ENCODE results near the gene SMPX. TPM values are rescaled to one million over a fixed set of nuclear protein-coding genes. Genes with fewer than 3 reads are reported as not detected.

SMPX gene
- total and polyA plus RNA-seq, 2 experiments from 2014 or later: not detected

DNA sequence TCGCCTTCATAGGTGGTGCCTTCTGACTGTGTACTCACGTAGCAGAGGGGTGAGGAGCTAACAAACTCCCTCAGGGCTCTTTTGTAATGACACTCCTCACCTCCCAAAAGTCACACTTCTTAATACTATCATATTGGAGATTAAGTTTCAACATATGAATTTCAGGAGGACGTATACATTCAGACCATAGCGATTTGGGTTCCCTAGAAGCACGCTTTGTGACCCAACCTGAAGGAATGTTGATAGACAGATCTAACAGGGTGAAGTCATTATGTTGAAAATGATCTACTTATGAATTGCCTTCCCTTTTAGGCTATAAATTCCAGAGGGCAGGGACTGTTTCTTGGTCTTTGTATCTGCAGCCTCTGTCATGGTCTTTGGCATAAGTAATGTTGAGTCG is 96.6 kb downstream of the SMPX start:
- TF ChIP-seq JUNB (IDR thresholded peaks at IDR 0.05; ENCODE audit: unreplicated experiment) (no peak), NANOG (IDR thresholded peaks at IDR 0.05; ENCODE audit: borderline replicate concordance) (no peak), STAT1 (IDR thresholded peaks at IDR 0.05; ENCODE audit: unreplicated experiment) (no peak), EZH2phosphoT487 (IDR thresholded peaks at IDR 0.05; ENCODE audit: unreplicated experiment) (no peak), CREB1 (CRISPR knock-in tag; IDR thresholded peaks at IDR 0.05; ENCODE audit: low read depth) (no peak), POLR2AphosphoS5 (IDR thresholded peaks at IDR 0.05; ENCODE audit: low read depth) (no peak), EZH2 (IDR thresholded peaks at IDR 0.05; ENCODE audit: low read depth, unreplicated experiment) (no peak), ZNF114 (CRISPR knock-in tag; IDR thresholded peaks at IDR 0.05) (no peak), ZNF331 (CRISPR knock-in tag; IDR thresholded peaks at IDR 0.05; ENCODE audit: low read depth) (no peak)
- TF ChIP-seq, protein P1, sequence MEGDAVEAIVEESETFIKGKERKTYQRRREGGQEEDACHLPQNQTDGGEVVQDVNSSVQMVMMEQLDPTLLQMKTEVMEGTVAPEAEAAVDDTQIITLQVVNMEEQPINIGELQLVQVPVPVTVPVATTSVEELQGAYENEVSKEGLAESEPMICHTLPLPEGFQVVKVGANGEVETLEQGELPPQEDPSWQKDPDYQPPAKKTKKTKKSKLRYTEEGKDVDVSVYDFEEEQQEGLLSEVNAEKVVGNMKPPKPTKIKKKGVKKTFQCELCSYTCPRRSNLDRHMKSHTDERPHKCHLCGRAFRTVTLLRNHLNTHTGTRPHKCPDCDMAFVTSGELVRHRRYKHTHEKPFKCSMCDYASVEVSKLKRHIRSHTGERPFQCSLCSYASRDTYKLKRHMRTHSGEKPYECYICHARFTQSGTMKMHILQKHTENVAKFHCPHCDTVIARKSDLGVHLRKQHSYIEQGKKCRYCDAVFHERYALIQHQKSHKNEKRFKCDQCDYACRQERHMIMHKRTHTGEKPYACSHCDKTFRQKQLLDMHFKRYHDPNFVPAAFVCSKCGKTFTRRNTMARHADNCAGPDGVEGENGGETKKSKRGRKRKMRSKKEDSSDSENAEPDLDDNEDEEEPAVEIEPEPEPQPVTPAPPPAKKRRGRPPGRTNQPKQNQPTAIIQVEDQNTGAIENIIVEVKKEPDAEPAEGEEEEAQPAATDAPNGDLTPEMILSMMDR (conservative IDR thresholded peaks at IDR 0.05; ENCODE audit: low read depth in 2 of 2): no peak
- TF ChIP-seq, protein P2, sequence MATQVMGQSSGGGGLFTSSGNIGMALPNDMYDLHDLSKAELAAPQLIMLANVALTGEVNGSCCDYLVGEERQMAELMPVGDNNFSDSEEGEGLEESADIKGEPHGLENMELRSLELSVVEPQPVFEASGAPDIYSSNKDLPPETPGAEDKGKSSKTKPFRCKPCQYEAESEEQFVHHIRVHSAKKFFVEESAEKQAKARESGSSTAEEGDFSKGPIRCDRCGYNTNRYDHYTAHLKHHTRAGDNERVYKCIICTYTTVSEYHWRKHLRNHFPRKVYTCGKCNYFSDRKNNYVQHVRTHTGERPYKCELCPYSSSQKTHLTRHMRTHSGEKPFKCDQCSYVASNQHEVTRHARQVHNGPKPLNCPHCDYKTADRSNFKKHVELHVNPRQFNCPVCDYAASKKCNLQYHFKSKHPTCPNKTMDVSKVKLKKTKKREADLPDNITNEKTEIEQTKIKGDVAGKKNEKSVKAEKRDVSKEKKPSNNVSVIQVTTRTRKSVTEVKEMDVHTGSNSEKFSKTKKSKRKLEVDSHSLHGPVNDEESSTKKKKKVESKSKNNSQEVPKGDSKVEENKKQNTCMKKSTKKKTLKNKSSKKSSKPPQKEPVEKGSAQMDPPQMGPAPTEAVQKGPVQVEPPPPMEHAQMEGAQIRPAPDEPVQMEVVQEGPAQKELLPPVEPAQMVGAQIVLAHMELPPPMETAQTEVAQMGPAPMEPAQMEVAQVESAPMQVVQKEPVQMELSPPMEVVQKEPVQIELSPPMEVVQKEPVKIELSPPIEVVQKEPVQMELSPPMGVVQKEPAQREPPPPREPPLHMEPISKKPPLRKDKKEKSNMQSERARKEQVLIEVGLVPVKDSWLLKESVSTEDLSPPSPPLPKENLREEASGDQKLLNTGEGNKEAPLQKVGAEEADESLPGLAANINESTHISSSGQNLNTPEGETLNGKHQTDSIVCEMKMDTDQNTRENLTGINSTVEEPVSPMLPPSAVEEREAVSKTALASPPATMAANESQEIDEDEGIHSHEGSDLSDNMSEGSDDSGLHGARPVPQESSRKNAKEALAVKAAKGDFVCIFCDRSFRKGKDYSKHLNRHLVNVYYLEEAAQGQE (IDR thresholded peaks at IDR 0.05; ENCODE audit: unreplicated experiment): no peak
- TF ChIP-seq, protein P3, sequence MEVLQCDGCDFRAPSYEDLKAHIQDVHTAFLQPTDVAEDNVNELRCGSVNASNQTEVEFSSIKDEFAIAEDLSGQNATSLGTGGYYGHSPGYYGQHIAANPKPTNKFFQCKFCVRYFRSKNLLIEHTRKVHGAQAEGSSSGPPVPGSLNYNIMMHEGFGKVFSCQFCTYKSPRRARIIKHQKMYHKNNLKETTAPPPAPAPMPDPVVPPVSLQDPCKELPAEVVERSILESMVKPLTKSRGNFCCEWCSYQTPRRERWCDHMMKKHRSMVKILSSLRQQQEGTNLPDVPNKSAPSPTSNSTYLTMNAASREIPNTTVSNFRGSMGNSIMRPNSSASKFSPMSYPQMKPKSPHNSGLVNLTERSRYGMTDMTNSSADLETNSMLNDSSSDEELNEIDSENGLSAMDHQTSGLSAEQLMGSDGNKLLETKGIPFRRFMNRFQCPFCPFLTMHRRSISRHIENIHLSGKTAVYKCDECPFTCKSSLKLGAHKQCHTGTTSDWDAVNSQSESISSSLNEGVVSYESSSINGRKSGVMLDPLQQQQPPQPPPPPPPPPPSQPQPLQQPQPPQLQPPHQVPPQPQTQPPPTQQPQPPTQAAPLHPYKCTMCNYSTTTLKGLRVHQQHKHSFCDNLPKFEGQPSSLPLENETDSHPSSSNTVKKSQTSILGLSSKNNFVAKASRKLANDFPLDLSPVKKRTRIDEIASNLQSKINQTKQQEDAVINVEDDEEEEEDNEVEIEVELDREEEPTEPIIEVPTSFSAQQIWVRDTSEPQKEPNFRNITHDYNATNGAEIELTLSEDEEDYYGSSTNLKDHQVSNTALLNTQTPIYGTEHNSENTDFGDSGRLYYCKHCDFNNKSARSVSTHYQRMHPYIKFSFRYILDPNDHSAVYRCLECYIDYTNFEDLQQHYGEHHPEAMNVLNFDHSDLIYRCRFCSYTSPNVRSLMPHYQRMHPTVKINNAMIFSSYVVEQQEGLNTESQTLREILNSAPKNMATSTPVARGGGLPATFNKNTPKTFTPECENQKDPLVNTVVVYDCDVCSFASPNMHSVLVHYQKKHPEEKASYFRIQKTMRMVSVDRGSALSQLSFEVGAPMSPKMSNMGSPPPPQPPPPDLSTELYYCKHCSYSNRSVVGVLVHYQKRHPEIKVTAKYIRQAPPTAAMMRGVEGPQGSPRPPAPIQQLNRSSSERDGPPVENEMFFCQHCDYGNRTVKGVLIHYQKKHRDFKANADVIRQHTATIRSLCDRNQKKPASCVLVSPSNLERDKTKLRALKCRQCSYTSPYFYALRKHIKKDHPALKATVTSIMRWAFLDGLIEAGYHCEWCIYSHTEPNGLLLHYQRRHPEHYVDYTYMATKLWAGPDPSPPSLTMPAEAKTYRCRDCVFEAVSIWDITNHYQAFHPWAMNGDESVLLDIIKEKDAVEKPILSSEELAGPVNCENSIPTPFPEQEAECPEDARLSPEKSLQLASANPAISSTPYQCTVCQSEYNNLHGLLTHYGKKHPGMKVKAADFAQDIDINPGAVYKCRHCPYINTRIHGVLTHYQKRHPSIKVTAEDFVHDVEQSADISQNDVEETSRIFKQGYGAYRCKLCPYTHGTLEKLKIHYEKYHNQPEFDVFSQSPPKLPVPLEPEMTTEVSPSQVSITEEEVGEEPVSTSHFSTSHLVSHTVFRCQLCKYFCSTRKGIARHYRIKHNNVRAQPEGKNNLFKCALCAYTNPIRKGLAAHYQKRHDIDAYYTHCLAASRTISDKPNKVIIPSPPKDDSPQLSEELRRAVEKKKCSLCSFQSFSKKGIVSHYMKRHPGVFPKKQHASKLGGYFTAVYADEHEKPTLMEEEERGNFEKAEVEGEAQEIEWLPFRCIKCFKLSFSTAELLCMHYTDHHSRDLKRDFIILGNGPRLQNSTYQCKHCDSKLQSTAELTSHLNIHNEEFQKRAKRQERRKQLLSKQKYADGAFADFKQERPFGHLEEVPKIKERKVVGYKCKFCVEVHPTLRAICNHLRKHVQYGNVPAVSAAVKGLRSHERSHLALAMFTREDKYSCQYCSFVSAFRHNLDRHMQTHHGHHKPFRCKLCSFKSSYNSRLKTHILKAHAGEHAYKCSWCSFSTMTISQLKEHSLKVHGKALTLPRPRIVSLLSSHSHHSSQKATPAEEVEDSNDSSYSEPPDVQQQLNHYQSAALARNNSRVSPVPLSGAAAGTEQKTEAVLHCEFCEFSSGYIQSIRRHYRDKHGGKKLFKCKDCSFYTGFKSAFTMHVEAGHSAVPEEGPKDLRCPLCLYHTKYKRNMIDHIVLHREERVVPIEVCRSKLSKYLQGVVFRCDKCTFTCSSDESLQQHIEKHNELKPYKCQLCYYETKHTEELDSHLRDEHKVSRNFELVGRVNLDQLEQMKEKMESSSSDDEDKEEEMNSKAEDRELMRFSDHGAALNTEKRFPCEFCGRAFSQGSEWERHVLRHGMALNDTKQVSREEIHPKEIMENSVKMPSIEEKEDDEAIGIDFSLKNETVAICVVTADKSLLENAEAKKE (CRISPR knock-in tag; IDR thresholded peaks at IDR 0.05): no peak
- TF ChIP-seq, protein P4, sequence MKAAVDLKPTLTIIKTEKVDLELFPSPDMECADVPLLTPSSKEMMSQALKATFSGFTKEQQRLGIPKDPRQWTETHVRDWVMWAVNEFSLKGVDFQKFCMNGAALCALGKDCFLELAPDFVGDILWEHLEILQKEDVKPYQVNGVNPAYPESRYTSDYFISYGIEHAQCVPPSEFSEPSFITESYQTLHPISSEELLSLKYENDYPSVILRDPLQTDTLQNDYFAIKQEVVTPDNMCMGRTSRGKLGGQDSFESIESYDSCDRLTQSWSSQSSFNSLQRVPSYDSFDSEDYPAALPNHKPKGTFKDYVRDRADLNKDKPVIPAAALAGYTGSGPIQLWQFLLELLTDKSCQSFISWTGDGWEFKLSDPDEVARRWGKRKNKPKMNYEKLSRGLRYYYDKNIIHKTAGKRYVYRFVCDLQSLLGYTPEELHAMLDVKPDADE (IDR thresholded peaks at IDR 0.05): no peak
- H3K9me2 ChIP-seq (ENCODE audit: insufficient read depth): no peaks in the 10 kb centered on the region
- peaks cover 3% of the 10 kb centered on the region; the same call in 1 of the 3 replicates for H3K9me3 Mint-ChIP-seq
- no peaks in the 10 kb centered on the region for H3K36me3 ChIP-seq (ENCODE audit: insufficient read depth)
- peaks cover 2% of the 10 kb centered on the region; the same call in 1 of the 3 replicates for H3K36me3 Mint-ChIP-seq (ENCODE audit: low read depth)
- no peak overlapping the region for H2AFZ ChIP-seq
- ATAC-seq: no peak
- H3K4me1 ChIP-seq (ENCODE audit: insufficient read depth): no peaks in the 10 kb centered on the region
- no peaks in the 10 kb centered on the region for H3F3A ChIP-seq (replicated peaks; ENCODE audit: low read depth)
- H3K4me2 ChIP-seq: no peak overlapping the region
- H3K27ac ChIP-seq (ENCODE audit: low read depth): no peak overlapping the region
- peaks cover 4% of the 10 kb centered on the region; the same call in 2 of the 3 replicates for H3K4me1 Mint-ChIP-seq
- H4K20me1 ChIP-seq (replicated peaks; ENCODE audit: insufficient read depth): no peaks in the 10 kb centered on the region
- H3K27me3 ChIP-seq (ENCODE audit: insufficient read depth): peaks cover 6% of the 10 kb centered on the region; the same call in 1 of the 2 replicates
- H3K27ac Mint-ChIP-seq: no peak overlapping the region
- H3K4me3 ChIP-seq: no peak overlapping the region
- DNase-seq (ENCODE audit: low spot score): no peak
- H3K27me3 Mint-ChIP-seq (ENCODE audit: insufficient read depth, low read depth, poor library complexity): peaks cover 6% of the 10 kb centered on the region
- no peak overlapping the region for H3K4me3 Mint-ChIP-seq
- no peaks in the 10 kb centered on the region for H3K79me2 ChIP-seq (replicated peaks; ENCODE audit: insufficient read depth)
